GM21515 (cell line): Measurements from ENCODE around the gene SLC24A1.

ENCODE experiments used
- ATAC-seq: cut with Tn5 transposase; IDR thresholded peaks from one replicate; pipeline ENCODE4 v1.9.1; 2021; ENCODE audit not compliant: unreplicated experiment

SLC24A1 gene

DNA sequence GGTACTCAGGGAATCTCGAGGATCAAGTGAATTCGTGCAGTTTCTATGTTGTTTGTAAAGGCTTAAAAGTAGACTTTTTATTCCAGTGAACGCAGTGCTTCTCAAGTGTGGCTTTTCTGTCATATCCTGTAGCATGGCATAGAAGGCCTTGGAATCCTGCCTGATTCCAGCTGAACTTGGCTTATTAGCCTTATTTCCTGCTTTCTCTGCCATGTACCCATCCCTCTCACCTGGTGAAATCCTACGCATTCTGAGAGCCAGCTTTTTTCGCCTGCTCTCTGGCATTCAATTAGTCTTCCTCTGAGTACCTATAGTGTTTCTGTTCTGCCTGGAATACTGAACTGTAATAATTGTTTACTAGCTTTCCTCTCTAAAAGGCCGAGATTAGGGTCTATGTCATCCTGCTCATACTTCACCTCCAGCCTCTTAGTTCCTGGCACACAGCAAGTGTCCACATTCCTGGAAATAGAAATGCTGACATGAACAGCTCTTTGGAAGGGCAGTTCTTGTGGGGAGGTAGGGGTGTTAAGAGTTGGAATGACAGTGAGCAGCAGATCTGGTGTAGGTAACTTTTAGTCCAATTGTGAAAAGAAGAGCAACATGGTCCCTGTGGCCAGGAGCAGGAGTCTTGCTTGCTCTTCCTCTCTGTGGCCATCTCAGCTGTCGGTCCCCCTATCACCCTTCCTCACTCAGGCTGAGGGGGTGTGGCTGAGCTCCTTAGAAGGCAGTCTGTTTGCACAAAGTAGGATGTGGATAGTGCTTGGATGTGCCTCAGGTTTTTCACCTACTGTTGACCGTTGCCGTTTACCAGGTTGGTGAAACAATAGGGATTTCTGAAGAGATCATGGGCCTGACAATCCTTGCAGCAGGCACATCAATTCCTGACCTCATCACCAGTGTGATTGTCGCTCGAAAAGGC lies 30.4 kb downstream of the SLC24A1 start:
- no peak for ATAC-seq

DNA sequence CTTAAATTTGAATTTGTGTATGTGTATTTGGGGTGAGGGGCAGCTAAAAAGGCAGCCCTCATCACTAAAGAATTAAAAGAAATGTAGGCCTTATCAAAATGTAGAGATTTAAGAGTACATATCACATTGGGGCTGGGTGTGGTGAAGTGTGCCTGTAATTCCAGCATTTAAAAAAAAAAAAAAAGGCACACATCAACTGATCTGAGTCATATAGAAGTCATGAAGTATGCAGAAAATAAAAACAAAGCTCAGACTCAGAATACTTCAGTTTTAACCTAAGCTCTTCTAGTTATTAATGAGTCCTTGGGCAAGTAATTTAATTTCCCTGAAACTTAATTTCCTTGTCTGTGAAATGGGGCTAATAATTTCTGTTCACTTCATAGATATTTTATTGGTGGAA lies 31.6 kb downstream of the SLC24A1 start:
- no peak for ATAC-seq

DNA sequence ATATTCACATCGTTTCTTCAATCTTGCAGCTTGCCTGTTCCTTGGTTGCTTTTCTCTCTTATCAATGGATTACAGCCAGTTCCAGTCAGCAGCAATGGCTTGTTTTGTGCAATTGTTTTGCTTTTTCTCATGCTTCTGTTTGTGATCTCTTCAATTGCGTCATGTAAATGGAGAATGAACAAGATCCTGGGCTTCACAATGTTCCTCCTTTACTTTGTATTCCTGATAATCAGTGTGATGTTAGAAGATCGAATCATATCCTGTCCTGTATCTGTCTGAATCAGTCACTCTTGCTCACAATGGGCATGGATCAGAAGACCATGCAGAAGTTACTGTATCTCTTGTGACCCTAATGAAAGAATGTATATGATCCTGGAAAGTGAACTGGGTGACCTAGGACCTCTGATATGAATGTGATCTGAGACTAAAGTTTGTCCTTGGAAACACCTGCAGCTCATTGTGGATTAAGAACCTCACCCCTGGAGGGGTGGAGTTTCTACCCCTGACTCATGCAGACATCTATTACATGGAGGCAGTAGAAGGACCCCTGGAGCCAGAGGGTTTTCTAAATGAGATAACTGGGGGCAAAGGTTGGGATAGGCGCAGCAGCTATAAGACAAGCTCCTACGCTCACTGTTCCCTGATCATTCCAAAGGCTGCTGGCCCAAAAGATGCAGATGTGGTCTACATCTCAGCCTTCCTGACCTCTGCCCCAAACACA lies 32.2 kb downstream of the SLC24A1 start:
- ATAC-seq = no peak

DNA sequence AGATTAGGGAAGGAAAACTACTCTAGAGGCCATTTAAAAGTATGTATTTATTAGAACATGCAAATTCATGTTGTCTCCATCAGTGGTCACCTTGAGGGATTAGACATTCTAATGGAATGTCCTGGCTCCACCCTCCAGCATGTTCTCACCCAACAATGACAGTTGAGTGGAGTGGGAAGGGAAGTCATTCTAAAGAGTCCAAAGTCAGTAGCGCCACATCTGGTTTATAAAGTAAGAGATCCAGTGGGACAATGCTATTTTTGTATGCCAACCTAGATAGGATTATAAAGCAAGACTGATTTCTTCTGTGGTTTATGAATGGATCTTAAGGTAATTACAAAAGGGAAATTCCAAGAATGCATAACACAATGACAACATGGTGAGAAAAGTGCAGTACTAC lies 33.3 kb downstream of the SLC24A1 start:
- no peak for ATAC-seq

DNA sequence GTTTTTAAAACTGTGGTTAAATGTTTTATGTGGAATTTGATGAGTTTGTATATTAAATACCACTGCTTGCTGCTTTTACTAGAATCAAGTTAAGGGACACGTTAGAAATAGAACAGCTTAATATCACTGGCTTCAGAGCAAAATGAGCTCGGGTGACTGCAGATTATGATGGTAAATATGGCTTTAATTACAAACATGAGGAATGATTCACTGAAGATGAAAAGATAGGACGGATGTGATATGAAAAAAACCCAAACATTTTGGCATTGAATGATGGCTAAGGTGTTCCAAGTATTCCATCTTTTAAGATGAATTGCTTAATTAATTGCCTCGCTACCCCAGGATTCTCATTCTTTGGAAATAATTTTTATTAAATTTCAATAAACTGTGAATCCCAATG lies 33.7 kb downstream of the SLC24A1 start:
- no peak for ATAC-seq

DNA sequence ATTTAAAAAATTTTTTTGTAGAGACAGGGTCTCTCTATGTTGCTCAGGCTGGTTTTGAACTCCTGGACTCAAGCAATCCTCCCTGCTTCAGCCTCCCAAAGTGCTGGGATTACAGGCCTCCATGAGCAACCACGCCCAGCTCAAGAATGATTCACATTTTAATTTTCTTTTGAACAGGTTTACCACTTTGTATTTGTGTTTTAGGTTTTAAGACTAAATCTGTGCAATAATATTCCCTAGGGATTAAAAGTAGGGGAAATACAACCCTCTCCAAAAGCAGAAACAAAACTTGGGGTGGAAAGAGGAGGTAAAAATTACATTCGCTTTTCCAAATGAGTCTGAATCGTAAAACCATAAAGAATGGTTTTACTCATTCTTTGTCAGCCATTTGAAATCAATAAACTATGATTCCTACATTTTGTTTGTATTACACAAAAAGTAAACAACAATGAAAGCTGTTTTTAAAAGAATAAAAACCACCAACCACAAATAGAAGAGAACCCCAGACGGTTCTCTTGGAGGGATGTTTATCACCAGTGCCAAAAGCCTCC lies 37.8 kb downstream of the SLC24A1 start:
- ATAC-seq = no peak

DNA sequence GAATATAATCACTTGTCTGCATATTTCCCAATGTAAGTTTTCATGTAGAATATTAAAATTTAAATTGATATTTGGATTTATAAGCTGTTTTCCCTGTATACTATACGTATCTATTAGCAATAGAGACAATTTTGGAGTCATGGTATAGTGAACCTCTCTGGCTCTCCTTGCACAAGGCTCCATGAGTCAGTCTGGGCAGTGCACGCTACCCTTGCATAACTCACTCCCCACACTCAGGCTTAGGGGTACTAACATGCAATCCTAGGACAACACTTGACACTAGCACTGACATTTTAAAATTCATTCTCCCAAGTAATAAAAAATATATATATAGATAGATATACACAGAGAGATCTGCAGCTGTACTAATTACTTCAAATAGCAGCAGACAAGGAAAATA lies 39.2 kb downstream of the SLC24A1 start:
- no peak for ATAC-seq

- ATAC-seq = no peak
Observed at GRCh38 chr15:65663521-65663920, 41.8 kb downstream of the SLC24A1 start.

- ATAC-seq = no peak
Observed at GRCh38 chr15:65666257-65666656, 44.5 kb downstream of the SLC24A1 start.

- no peak for ATAC-seq
Observed at GRCh38 chr15:65675551-65675950, 53.8 kb downstream of the SLC24A1 start.

- no peak for ATAC-seq
Observed at GRCh38 chr15:65676123-65676522, 54.4 kb downstream of the SLC24A1 start.

GRCh38 chr15:65680544-65680943 lies 58.8 kb downstream of the SLC24A1 start:
- ATAC-seq = no peak

DNA sequence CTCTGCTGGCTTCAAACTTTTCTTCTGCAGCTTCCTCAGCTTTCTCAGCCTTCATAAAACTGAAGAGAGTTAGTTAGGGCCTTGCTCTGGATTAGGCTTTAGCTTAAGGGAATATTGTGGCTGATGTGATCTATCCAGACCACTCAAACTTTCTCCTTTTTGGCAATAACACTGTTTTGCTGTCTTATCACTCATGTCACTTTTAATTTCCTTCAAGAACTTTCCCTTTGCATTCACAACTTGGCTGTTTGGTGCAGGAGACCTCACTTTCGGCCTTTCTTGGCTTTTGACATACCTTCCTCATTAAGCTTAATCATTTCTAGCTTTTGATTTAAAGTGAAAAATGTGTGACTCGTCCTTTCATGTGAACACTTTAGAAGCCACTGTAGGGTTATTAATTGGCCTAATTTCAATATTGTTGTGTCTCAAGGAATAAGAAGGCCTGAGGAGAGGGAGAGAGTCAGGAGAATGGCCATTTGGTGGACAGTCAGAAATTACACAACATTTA lies 60.7 kb downstream of the SLC24A1 start:
- ATAC-seq = no peak

GRCh38 chr15:65688462-65688861 lies 66.7 kb downstream of the SLC24A1 start:
- no peak for ATAC-seq

GRCh38 chr15:65690173-65690572 lies 68.4 kb downstream of the SLC24A1 start:
- no peak for ATAC-seq

DNA sequence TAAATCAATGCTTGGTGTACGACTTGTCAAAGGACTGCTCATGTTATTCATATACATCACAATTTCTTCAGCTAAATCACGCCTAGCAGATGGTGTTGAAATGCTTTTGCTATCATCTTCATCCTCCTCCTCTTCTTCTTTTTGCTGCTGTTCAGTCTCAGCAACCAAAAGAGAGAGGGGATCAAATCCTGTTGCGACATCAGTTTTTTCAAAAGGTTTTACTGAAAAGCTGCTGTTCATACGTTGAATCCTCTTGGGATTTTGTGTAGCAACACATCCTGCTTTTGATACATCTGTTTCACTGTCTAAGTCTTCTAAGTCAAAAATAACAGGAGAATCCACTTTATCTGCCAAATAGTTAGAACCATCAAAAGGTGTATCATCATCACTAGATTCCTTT lies 69.0 kb downstream of the SLC24A1 start:
- ATAC-seq = no peak

- no peak for ATAC-seq
Observed at GRCh38 chr15:65695081-65695480, 73.3 kb downstream of the SLC24A1 start.
